ENCODE data around the gene NBEAL2.
"Not testable (repeated sequence)": the region's sequence is repeated elsewhere in the genome, so short reads cannot be mapped to it uniquely, and the experiment has no call there.

DNA sequence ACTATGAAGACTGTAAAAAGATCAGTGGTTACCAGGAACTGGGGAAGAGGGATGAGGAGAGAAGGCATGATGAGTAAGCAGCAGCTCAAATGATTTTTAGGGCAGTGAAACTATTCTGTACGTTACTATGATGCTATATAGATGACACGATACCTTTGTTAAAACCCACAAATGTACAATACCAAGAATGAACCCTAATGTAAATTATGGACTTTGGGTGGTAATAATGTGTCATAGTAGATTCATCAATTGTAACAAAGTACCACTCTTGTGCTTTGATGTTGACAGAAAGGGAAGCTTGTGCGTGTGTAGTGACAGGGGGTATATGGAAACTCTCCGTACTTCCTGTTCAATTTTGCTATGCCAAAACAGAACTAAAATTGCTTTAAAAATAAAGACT lies 51.6 kb downstream of the NBEAL2 start:
- not testable (repeated sequence) for TF ChIP-seq FOXM1 (IDR thresholded peaks at IDR 0.05; ENCODE audit: borderline replicate concordance); BHLHE40 (IDR thresholded peaks at IDR 0.05; ENCODE audit: borderline replicate concordance); LEF1 (IDR thresholded peaks at IDR 0.05; ENCODE audit: borderline replicate concordance); FOXK2 (IDR thresholded peaks at IDR 0.05); ARNT (IDR thresholded peaks at IDR 0.05); ELF4 (IDR thresholded peaks at IDR 0.05); TARDBP (IDR thresholded peaks at IDR 0.05); SP1 (IDR thresholded peaks at IDR 0.05); SUZ12 (IDR thresholded peaks at IDR 0.05); NFRKB (IDR thresholded peaks at IDR 0.05); CTBP1 (IDR thresholded peaks at IDR 0.05; ENCODE audit: borderline replicate concordance); ZNF384 (IDR thresholded peaks at IDR 0.05)
- TF ChIP-seq, protein P1, sequence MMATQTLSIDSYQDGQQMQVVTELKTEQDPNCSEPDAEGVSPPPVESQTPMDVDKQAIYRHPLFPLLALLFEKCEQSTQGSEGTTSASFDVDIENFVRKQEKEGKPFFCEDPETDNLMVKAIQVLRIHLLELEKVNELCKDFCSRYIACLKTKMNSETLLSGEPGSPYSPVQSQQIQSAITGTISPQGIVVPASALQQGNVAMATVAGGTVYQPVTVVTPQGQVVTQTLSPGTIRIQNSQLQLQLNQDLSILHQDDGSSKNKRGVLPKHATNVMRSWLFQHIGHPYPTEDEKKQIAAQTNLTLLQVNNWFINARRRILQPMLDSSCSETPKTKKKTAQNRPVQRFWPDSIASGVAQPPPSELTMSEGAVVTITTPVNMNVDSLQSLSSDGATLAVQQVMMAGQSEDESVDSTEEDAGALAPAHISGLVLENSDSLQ (IDR thresholded peaks at IDR 0.05) = not testable (repeated sequence)

All from HEK293T (cell line).